MM.1S (cell line): ENCODE data around the gene SLC12A3.

Experiments
- DNase-seq: peaks from one replicate; pipeline ENCODE4 v3.0.0-alpha.2; 2015
- H2AFZ ChIP-seq: fragments of 300-600 bp; sonication (generic); 2 replicates; pipeline ENCODE4 v1.6.0; 2016; ENCODE audit warnings: antibody characterized with exemption, low read length
- H3F3A ChIP-seq: fragments of 300-600 bp; sonication (generic); 2 replicates; pipeline ENCODE4 v1.6.1; 2016; ENCODE audit warnings: mild to moderate bottlenecking, antibody characterized with exemption, low read length, moderate library complexity, mixed read lengths; ENCODE audit not compliant: insufficient read depth
- H3K27ac ChIP-seq: fragments of 300-600 bp; sonication (generic); 2 replicates; pipeline ENCODE4 v1.5.1; 2016; ENCODE audit warnings: mild to moderate bottlenecking, low read length
- H3K27me3 ChIP-seq: fragments of 300-600 bp; sonication (generic); replicated peaks from 2 replicates; pipeline ENCODE4 v1.6.0; 2016; ENCODE audit warnings: low read length; ENCODE audit not compliant: insufficient read depth
- H3K36me3 ChIP-seq: fragments of 300-600 bp; sonication (generic); replicated peaks from 2 replicates; pipeline ENCODE4 v1.6.1; 2016; ENCODE audit warnings: mild to moderate bottlenecking, low read length, mixed read lengths; ENCODE audit not compliant: insufficient read depth
- H3K4me1 ChIP-seq: fragments of 300-600 bp; sonication (generic); 2 replicates; pipeline ENCODE4 v1.6.1; 2016; ENCODE audit warnings: low read length, mixed read lengths
- H3K4me2 ChIP-seq: fragments of 300-600 bp; sonication (generic); 2 replicates; pipeline ENCODE4 v1.6.0; 2016; ENCODE audit warnings: low read depth, low read length
- H3K4me3 ChIP-seq: fragments of 300-600 bp; sonication (generic); 2 replicates; pipeline ENCODE4 v1.5.1; 2016; ENCODE audit warnings: low read length, mixed read lengths
- H3K79me2 ChIP-seq: fragments of 300-600 bp; sonication (generic); 2 replicates; pipeline ENCODE4 v1.6.1; 2016; ENCODE audit warnings: mixed run types, low read length, mixed read lengths
- H3K9ac ChIP-seq: fragments of 300-600 bp; sonication (generic); 2 replicates; pipeline ENCODE4 v1.6.1; 2016; ENCODE audit warnings: low read length, mixed read lengths
- H3K9me2 ChIP-seq: fragments of 300-600 bp; sonication (generic); replicated peaks from 2 replicates; pipeline ENCODE4 v1.6.1; 2016; ENCODE audit warnings: mild to moderate bottlenecking, low read length, mixed read lengths; ENCODE audit not compliant: insufficient read depth
- H3K9me3 ChIP-seq: fragments of 300-600 bp; sonication (generic); replicated peaks from 2 replicates; pipeline ENCODE4 v1.6.1; 2016; ENCODE audit warnings: mild to moderate bottlenecking, low read length, mixed read lengths; ENCODE audit not compliant: insufficient read depth
- H4K20me1 ChIP-seq: fragments of 300-600 bp; sonication (generic); 2 replicates; pipeline ENCODE4 v1.6.1; 2016; ENCODE audit warnings: mild to moderate bottlenecking, low read length, moderate library complexity, mixed read lengths; ENCODE audit not compliant: insufficient read depth
- CTCF ChIP-seq: fragments of 300-600 bp; sonication (generic); IDR thresholded peaks from 2 replicates; pipeline ENCODE4 v1.5.1; 2016; ENCODE audit warnings: antibody characterized with exemption, low read length, mixed read lengths
- EZH2 ChIP-seq: fragments of 300-600 bp; sonication (generic); optimal IDR thresholded peaks from 2 replicates; pipeline ENCODE3; 2017; ENCODE audit warnings: low read depth, mild to moderate bottlenecking, antibody characterized with exemption, low read length, mixed read lengths
- EZH2phosphoT487 ChIP-seq: fragments of 300-600 bp; sonication (generic); IDR thresholded peaks from 2 replicates; pipeline ENCODE4 v1.6.1; 2018; ENCODE audit warnings: antibody characterized with exemption, low read length

SLC12A3 gene

GRCh38 chr16:56836410-56837230, 28.4 kb upstream of the SLC12A3 start:
- H3K27me3 ChIP-seq, result no peaks in the 10 kb centered on the region
- H2AFZ ChIP-seq, result no peak overlapping the region
- H3K9me2 ChIP-seq, result no peaks in the 10 kb centered on the region
- H3K27ac ChIP-seq, result no peak overlapping the region
- no peak for TF ChIP-seq EZH2phosphoT487
- TF ChIP-seq CTCF, result no peak
- TF ChIP-seq EZH2, result no peak
- no peaks in the 10 kb centered on the region for H3K79me2 ChIP-seq
- no peak for DNase-seq
- H4K20me1 ChIP-seq, result no peaks in the 10 kb centered on the region
- H3K9me3 ChIP-seq, result no peaks in the 10 kb centered on the region
- peaks cover 4% of the 10 kb centered on the region; the same call in 1 of the 2 replicates for H3K36me3 ChIP-seq
- H3K4me1 ChIP-seq, result no peaks in the 10 kb centered on the region
- no peak overlapping the region for H3K9ac ChIP-seq
- H3F3A ChIP-seq, result no peaks in the 10 kb centered on the region
- no peak overlapping the region for H3K4me3 ChIP-seq
- H3K4me2 ChIP-seq, result no peak overlapping the region

- Histone ChIP-seq H3F3A (no peaks in the 10 kb centered on the region), H3K36me3 (no peaks in the 10 kb centered on the region), H3K27ac (no peak overlapping the region), H3K27me3 (no peaks in the 10 kb centered on the region), H3K9me3 (no peaks in the 10 kb centered on the region), H3K4me3 (no peak overlapping the region), H3K9ac (no peak overlapping the region), H3K4me2 (no peak overlapping the region), H2AFZ (no peak overlapping the region), H3K4me1 (no peaks in the 10 kb centered on the region), H3K79me2 (no peaks in the 10 kb centered on the region), H3K9me2 (no peaks in the 10 kb centered on the region), H4K20me1 (no peaks in the 10 kb centered on the region)
- DNase-seq, result no peak
- TF ChIP-seq CTCF (no peak), EZH2phosphoT487 (no peak), EZH2 (no peak)
These were observed 26.2 kb upstream of the SLC12A3 start for GRCh38 chr16:56838622-56839337.

GRCh38 chr16:56841233-56841632, 23.8 kb upstream of the SLC12A3 start:
- Histone ChIP-seq H3K27ac (no peak overlapping the region), H3K36me3 (no peaks in the 10 kb centered on the region), H3K9ac (no peak overlapping the region), H4K20me1 (no peaks in the 10 kb centered on the region), H2AFZ (no peak overlapping the region), H3F3A (no peaks in the 10 kb centered on the region), H3K4me2 (no peak overlapping the region), H3K9me3 (no peaks in the 10 kb centered on the region), H3K9me2 (no peaks in the 10 kb centered on the region), H3K79me2 (no peaks in the 10 kb centered on the region), H3K4me3 (no peak overlapping the region), H3K4me1 (no peaks in the 10 kb centered on the region), H3K27me3 (no peaks in the 10 kb centered on the region)
- DNase-seq, result no peak
- TF ChIP-seq EZH2phosphoT487, result no peak
- TF ChIP-seq EZH2, result no peak
- TF ChIP-seq CTCF, result no peak
